HG03064 (cell line): ENCODE results near the gene C2CD4B.

Experiments used
- ATAC-seq: cut with Tn5 transposase; IDR thresholded peaks from one replicate; pipeline ENCODE4 v1.9.1; 2021; ENCODE audit warnings: low read depth; ENCODE audit not compliant: unreplicated experiment

The C2CD4B gene

DNA sequence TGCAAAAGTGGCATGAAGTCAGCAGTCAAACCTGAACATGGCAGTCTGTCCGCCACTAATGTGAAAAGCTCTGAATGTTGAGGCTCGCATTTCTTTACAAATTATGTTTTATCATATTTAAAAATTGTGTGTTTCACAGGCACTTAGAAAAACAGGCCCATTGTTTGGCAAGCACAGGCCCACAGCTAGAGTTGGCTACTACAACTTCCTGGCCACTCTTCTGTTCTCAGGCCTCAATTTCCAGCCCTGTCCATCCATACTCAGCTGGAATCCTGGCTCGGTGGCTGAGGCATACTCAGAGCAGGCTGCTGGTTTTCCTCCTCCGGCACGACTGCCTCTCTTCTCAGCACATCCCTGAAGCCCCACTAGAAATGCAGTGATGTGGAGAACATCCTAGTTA is 44.3 kb downstream of the C2CD4B start:
- ATAC-seq, result no peak

DNA sequence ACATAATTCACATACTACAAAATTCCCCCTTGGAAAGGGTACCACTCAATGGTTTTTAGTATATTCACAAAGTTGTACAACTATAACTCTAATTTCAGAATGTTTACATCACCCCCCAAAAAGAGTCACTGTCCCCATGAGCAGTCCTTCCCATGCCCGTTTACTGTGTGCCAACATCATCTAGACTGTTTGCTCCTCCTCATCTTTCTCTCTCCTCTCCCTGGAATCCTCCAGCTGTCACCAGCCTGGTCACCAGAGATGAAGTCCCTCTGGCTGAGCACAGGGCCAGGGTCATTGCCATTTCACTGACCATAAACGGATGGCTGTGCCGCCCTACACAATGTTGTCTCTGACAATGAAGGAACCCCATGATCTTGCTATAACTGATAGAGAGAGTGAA is 45.2 kb downstream of the C2CD4B start:
- ATAC-seq, result no peak

DNA sequence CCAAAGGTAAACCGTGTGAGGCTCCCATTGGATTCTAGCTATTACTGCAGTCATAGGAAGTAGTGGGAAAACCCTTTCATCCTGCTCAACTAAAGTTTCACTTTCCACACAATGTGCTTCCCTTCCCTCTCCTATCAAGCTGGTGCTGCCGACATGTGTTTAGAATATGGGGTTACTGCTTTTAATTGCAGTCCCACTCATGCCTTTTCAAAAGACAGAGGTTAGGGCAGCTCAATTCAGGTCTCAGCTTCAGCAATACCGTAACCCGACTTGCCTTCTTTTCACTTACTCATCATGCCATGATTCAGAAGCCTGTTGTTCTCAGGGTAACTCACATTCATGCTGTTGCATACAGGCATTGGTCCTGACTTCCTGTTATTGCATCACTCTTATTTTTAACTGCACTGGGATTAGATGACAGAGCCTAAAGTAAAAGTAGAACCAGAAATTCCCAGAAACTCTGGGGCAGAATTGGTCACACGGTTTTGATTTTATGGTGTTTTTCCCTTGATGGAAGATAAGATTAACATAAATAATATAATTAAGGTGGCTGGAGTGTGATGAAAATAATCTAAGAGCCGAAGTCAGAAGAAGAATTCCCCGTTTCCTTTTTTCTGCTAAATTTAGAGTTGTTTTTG is 45.7 kb downstream of the C2CD4B start:
- ATAC-seq, result no peak

DNA sequence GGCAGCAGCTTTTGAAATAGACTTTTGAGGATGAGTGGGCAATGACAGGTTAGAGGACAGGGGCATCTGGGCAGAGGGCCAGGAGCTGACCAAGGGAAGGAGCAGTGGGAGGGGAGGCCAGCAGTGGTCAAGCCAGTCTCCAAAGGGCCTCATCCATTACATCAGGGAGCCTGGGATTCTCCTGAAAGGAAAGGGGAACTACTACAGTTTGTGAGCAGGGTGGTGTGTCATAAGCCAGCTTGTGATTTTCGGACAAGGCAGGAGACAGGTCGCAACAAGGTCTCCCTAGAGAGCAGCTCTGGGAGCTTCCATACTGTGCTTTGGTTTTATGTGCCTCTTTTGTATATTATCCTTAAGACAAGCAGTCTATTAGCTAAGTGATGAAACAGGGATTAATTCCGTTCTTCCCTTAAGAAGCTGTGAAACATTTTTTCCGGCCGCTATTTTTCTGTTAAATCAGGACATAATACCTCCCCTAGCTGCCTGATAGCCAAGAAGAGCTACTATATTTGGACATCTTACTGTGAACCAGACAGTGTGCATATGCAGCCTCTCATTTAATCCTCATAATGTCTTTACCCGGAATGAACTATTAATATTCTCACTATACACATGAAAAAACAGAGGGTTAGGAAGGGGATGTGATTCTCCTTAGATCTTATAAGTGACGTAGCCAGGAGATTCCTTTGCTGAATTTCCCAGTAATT is 46.4 kb downstream of the C2CD4B start:
- ATAC-seq, result no peak

DNA sequence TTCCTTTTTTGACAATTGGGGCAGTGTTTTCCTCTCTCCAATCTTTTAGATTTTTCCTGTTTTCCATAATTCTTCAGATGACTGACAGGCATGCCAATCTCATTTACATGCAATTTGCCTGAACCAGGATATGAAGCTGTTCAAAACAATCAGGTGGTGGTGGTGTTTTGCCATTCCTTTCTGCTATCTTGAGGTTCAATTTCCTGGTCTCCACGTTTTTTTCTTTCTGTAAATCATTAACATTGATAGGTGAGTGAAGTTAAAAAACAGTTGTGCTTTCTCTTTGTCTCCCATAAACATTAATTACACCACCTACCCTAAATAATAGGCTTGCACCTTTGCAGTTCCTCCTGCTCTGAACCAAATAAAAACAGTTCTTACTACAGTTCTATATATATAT is 49.2 kb downstream of the C2CD4B start:
- no peak for ATAC-seq
